Astrocyte of the spinal cord (primary cell): ENCODE results near the gene JMJD7.

Experiments used
- DNase-seq: peaks from one replicate; pipeline ENCODE4 v3.0.0; 2011; ENCODE audit warnings: low read depth, low spot score
- H3K4me3 ChIP-seq: 2 replicates; pipeline ENCODE4 v1.5.1; 2011; ENCODE audit warnings: low read depth, mild to moderate bottlenecking, low read length, moderate library complexity
- in situ Hi-C: cut with HindIII; loops from 2 replicates; pipeline ENCODE4 v1.10.0; 2017; ENCODE audit warnings: low sequenced_read_pairs
- TF ChIP-seq, protein P1 (sequence below): IDR thresholded peaks from 2 replicates; pipeline ENCODE4 v1.5.1; 2012; ENCODE audit warnings: low read depth, mild to moderate bottlenecking, low read length, inconsistent platforms

Gene JMJD7

DNA sequence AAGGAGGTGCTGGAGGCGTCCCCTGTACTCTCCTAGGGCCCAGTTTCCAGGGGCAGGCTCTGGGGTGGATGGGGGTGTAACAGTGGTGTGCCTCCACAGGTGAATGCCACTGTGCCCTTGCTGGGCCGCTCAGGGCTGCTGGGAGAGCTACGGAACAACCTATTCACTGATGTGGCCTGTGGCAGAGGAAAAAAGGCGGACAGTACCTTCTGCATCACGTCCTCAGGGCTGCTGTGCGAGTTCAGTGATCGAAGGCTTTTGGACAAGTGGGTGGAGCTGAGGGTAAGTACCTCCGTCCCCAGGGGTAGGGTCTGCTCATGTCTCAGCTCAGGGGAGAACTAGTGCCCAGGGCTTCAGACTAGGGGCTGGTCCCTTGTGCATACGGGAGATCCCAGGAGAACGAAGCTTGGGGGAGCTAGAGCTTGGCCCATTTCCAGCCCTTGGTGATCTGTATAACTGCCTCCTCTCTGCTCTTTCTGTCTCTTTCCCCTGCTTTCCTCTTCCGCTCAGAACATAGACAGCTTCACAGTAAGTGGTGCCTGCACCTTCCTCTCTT is 15.0 kb upstream of the JMJD7 start:
- TF ChIP-seq, protein P1, sequence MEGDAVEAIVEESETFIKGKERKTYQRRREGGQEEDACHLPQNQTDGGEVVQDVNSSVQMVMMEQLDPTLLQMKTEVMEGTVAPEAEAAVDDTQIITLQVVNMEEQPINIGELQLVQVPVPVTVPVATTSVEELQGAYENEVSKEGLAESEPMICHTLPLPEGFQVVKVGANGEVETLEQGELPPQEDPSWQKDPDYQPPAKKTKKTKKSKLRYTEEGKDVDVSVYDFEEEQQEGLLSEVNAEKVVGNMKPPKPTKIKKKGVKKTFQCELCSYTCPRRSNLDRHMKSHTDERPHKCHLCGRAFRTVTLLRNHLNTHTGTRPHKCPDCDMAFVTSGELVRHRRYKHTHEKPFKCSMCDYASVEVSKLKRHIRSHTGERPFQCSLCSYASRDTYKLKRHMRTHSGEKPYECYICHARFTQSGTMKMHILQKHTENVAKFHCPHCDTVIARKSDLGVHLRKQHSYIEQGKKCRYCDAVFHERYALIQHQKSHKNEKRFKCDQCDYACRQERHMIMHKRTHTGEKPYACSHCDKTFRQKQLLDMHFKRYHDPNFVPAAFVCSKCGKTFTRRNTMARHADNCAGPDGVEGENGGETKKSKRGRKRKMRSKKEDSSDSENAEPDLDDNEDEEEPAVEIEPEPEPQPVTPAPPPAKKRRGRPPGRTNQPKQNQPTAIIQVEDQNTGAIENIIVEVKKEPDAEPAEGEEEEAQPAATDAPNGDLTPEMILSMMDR = no peak
- DNase-seq = no peak
- no peak overlapping the region for H3K4me3 ChIP-seq
- in situ Hi-C loops = no loop called here

GRCh38 chr15:41813426-41813825 is 14.5 kb upstream of the JMJD7 start:
- in situ Hi-C loops = no loop called here
- H3K4me3 ChIP-seq = no peak overlapping the region
- DNase-seq = no peak
- TF ChIP-seq, protein P1 = no peak

- in situ Hi-C loops = no loop called here
- TF ChIP-seq, protein P1 = no peak
- H3K4me3 ChIP-seq = no peak overlapping the region
- DNase-seq = no peak
Observed at GRCh38 chr15:41814534-41814933, 13.4 kb upstream of the JMJD7 start.

- in situ Hi-C loops = no loop called here
- DNase-seq = no peak
- H3K4me3 ChIP-seq = no peak overlapping the region
- TF ChIP-seq, protein P1 = no peak
Observed at GRCh38 chr15:41816788-41817187, 11.1 kb upstream of the JMJD7 start.

- DNase-seq = no peak
- TF ChIP-seq, protein P1 = no peak
- no peak overlapping the region for H3K4me3 ChIP-seq
- in situ Hi-C loops = no loop called here
Observed at GRCh38 chr15:41817327-41817726, 10.6 kb upstream of the JMJD7 start.

- TF ChIP-seq, protein P1 = no peak
- in situ Hi-C loops = no loop called here
Observed at GRCh38 chr15:41817781-41818180, 10.1 kb upstream of the JMJD7 start.

DNA sequence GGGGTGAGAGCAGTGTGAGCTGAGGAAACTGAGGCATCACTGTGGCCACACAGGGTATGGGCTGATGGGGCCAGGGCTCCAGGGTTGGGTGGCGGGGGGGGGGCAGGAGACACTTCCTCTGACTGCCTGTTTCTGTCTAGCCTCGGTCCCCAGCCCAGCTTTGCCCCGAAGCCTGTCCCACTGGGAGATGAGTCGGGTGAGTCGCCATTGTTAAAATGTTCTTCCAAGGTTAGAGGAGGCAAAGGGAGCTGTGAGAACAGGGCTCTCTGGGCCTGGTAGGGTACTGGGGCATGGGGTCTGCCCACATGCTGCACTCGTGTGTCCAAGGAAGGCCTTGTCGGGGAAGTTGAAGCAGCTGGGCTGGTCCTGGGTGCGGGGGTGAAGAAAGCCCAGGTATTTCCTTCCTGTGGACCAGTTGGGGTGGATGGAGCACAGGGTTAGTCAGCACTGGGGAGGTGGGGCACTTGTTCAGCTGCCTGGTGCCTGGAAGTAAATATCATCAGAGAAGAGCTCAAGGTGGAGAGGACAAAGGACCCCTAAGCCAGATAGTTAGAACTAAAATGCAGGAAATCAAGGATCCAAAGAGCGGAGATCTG is 8.3 kb upstream of the JMJD7 start:
- H3K4me3 ChIP-seq = no peak overlapping the region
- TF ChIP-seq, protein P1 = no peak
- in situ Hi-C loops = no loop called here
- DNase-seq = no peak

More at GRCh38 chr15:41817781-41818180, 10.1 kb upstream of the JMJD7 start:
- no peak for DNase-seq
- no peak overlapping the region for H3K4me3 ChIP-seq
